ENCODE results near the gene CBY1. TPM values are rescaled to one million over a fixed set of nuclear protein-coding genes. Genes with fewer than 3 reads are reported as not detected.
A peak's percentile ranks its signal among the peaks of the same experiment; 100 is the strongest.

Gene CBY1
- total and polyA plus RNA-seq, 2 donors (not counting 1 experiment from before 2014, with no cell fraction given): 6.0 to 20.7 TPM

DNA sequence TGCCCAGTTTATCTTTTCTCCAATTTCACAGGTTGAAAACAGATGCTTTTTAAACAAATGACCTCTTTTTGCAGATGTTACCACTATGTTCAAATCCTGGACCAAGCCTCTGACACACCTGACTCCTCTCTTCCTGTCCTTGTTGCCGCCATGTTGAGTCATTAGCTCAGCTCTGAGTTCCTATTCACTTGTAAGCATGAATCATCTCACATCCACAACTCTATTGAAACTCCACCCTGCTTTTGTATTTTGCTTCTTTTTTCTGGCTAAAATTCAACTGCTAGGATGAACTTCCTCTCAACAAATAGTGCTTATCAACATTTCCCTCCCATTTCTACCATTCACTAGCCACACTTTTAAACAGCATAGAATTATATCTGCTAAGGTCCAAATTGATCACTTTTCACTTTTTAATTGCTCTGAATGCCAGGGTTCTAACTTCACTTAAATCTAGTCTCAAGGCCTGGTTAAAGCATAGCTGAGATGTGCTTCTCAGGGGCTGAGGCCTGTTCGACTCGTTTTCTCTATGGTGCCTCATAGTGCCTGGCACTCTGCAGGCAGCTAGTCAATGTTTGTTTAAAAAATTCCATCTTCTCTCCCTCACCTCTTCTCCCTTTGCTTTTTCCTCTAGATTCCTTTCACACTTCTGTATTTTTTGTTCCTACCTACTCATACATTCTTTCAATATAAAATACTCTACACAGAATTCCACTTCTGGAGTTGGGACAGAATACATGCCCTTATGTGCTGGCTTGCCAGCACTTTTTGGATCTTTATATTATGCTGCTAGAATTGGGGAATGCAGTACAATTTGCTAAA, 40.4 kb downstream of the CBY1 start:
- H3K4me1 Mint-ChIP-seq: peaks cover 67% of the 10 kb centered on the region
- H4K20me1 ChIP-seq (ENCODE audit: control insufficient read depth, insufficient read depth, low read length, poor library complexity, severe bottlenecking): peaks cover 3% of the 10 kb centered on the region
- H3K27ac Mint-ChIP-seq: peak overlapping the region; percentile 28
- H3K4me3 ChIP-seq (ENCODE audit: control extremely low read depth in 1 of 5, extremely low read depth in 1 of 5, insufficient read depth in 1 of 5, low read depth in 2 of 5, low read length in 4 of 5): no peak overlapping the region
- peaks cover 42% of the 10 kb centered on the region for H3K79me2 ChIP-seq (ENCODE audit: control insufficient read depth, insufficient read depth, low read length)
- H3K4me2 ChIP-seq (replicated peaks; ENCODE audit: low read depth, low read length, poor library complexity, severe bottlenecking): peak overlapping the region; percentile 0
- H3K9me3 Mint-ChIP-seq (ENCODE audit: insufficient read depth): no peaks in the 10 kb centered on the region
- POLR2A ChIA-PET: no interaction called here
- no peak overlapping the region for H3K9ac ChIP-seq (ENCODE audit: low read length)
- no peak for TF ChIP-seq EZH2 (IDR thresholded peaks at IDR 0.05; ENCODE audit: borderline replicate concordance, insufficient read depth, low read depth, low read length, poor library complexity, severe bottlenecking)
- TF ChIP-seq, protein P1, sequence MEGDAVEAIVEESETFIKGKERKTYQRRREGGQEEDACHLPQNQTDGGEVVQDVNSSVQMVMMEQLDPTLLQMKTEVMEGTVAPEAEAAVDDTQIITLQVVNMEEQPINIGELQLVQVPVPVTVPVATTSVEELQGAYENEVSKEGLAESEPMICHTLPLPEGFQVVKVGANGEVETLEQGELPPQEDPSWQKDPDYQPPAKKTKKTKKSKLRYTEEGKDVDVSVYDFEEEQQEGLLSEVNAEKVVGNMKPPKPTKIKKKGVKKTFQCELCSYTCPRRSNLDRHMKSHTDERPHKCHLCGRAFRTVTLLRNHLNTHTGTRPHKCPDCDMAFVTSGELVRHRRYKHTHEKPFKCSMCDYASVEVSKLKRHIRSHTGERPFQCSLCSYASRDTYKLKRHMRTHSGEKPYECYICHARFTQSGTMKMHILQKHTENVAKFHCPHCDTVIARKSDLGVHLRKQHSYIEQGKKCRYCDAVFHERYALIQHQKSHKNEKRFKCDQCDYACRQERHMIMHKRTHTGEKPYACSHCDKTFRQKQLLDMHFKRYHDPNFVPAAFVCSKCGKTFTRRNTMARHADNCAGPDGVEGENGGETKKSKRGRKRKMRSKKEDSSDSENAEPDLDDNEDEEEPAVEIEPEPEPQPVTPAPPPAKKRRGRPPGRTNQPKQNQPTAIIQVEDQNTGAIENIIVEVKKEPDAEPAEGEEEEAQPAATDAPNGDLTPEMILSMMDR (IDR thresholded peaks at IDR 0.05): no peak
- no peaks in the 10 kb centered on the region for H3K27me3 ChIP-seq (replicated peaks in 1 of 4; ENCODE audit: control extremely low read depth in 1 of 4, control insufficient read depth in 3 of 4, insufficient read depth in 4 of 4, low read length in 3 of 4)
- H3K36me3 ChIP-seq (replicated peaks in 1 of 2; ENCODE audit: control extremely low read depth in 1 of 2, control insufficient read depth in 1 of 2, extremely low read depth in 1 of 2, insufficient read depth in 2 of 2, low read length in 1 of 2): peaks cover 2 to 3% of the 10 kb centered on the region in 2 experiments
- DNase-seq (no peak), ATAC-seq (ENCODE audit: low read depth) (no peak)
- peak overlapping the region in 1 of 2 donors; percentile 20 for H3K27ac ChIP-seq (ENCODE audit: low read length in 2 of 2)
- H2AFZ ChIP-seq (ENCODE audit: insufficient read depth, low read depth, low read length, poor library complexity, severe bottlenecking): no peak overlapping the region
- 90% methylated on average over 3 of the region's 3 CpGs for WGBS (ENCODE audit: insufficient coverage)
- H3K4me1 ChIP-seq (ENCODE audit: control insufficient read depth in 2 of 2, insufficient read depth in 2 of 2, low read length in 2 of 2): peaks cover 23 to 36% of the 10 kb centered on the region in 2 donors
- CTCF ChIA-PET: interaction anchor here (6.7 kb wide), 1 partner anchor 15 kb away, joined by 51 read pairs; the partner anchor contains the start of gene TOMM22
- H3K9me3 ChIP-seq (ENCODE audit: control extremely low read depth in 1 of 3, control insufficient read depth in 2 of 3, insufficient read depth in 1 of 3, low read length in 2 of 3): no peaks in the 10 kb centered on the region
- peak overlapping the region; percentile 40 for H3K4me3 Mint-ChIP-seq
- no peaks in the 10 kb centered on the region for H3K27me3 Mint-ChIP-seq
- intact Hi-C loops (cut with micrococcal nuclease): no loop called here

Data from B cell (primary cell).